ENCODE results near the gene EMILIN1. TPM values are rescaled to one million over a fixed set of nuclear protein-coding genes. Genes with fewer than 3 reads are reported as not detected.

EMILIN1 gene
- total and polyA plus RNA-seq, 2 donors (not counting 3 experiments of a cell fraction or from before 2014, with no cell fraction given): 11.7 to 16.6 TPM

DNA sequence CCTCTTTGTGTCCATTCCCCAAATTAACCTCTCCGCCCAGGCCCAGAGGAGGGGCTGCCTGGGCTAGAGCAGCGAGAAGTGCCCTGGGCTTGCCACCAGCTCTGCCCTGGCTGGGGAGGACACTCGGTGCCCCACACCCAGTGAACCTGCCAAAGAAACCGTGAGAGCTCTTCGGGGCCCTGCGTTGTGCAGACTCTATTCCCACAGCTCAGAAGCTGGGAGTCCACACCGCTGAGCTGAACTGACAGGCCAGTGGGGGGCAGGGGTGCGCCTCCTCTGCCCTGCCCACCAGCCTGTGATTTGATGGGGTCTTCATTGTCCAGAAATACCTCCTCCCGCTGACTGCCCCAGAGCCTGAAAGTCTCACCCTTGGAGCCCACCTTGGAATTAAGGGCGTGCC, 21.6 kb downstream of the EMILIN1 start:
- Histone ChIP-seq H3K4me1 (ENCODE audit: control insufficient read depth, extremely low read depth, insufficient read depth, low read length) (no peaks in the 10 kb centered on the region), H3K9ac (replicated peaks; ENCODE audit: extremely low read depth, insufficient read depth, low read length) (no peak overlapping the region), H3K4me2 (ENCODE audit: insufficient read depth, low read length) (no peak overlapping the region), H3K9me1 (replicated peaks; ENCODE audit: control insufficient read depth, extremely low read depth, insufficient read depth, low read length) (no peaks in the 10 kb centered on the region), H3K36me3 (ENCODE audit: control insufficient read depth in 2 of 2, extremely low read depth in 1 of 2, insufficient read depth in 2 of 2, low read length in 2 of 2) (no peaks in the 10 kb centered on the region), H3K27ac (ENCODE audit: insufficient read depth, low read depth, low read length) (no peak overlapping the region), H3K9me3 (replicated peaks; ENCODE audit: control insufficient read depth, insufficient read depth, low read length) (no peaks in the 10 kb centered on the region), H3K27me3 (ENCODE audit: control insufficient read depth in 2 of 2, insufficient read depth in 2 of 2, low read length in 2 of 2) (no peaks in the 10 kb centered on the region), H3K4me3 (replicated peaks in 1 of 3; ENCODE audit: insufficient read depth in 1 of 3, low read depth in 1 of 3, low read length in 3 of 3) (no peak overlapping the region), H4K20me1 (replicated peaks; ENCODE audit: control insufficient read depth, extremely low read depth, insufficient read depth, low read length) (no peaks in the 10 kb centered on the region), H3K79me2 (ENCODE audit: control insufficient read depth, insufficient read depth, low read length) (no peaks in the 10 kb centered on the region), H2AFZ (ENCODE audit: low read depth, low read length) (no peak overlapping the region)
- intact Hi-C loops (cut with micrococcal nuclease) (no loop called here), dilution Hi-C loops (cut with MboI; ENCODE audit: extremely low pct_ligation_motif_present, low sequenced_read_pairs) (no loop called here)
- DNase-seq (ENCODE audit: low read depth, low spot score): no peak
- TF ChIP-seq JUN (IDR thresholded peaks at IDR 0.05; ENCODE audit: borderline replicate concordance, insufficient read depth, insufficient read length, low read depth) (no peak), POLR2AphosphoS5 (IDR thresholded peaks at IDR 0.05; ENCODE audit: insufficient read depth, low read depth, low read length) (no peak), FOS (IDR thresholded peaks at IDR 0.05; ENCODE audit: borderline replicate concordance, insufficient read depth, low read length) (no peak)
- ChIA-PET POLR2A (no interaction called here), CTCF (interaction anchor here (1.2 to 8.2 kb wide), 8 partner anchors 9 to 203 kb away, joined by 3 to 152 read pairs (median 9); partner anchors contain the start of gene PREB)
- BruUV-seq (replicated peaks): no TSS peak
- FAIRE-seq: no peak

DNA sequence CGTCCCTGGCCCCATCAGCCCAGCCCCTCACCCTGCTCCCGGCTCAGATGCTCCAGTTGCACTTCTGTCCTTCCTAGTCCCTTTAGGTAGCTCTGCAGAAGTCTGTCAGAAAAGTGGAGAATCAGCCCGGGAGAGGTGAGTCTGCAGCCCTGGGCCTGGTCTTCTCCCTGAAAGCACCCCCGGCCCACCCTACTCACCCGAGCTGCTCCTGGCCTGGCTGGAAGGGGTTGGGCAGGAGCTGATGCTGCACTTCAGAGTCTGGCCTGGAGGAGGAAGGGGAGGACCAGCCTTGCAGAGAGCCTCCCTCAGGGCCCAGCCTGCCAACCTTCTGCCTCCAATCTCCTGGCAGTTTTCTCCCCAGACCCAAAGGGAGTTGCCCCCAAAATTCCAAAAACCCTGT, 23.9 kb downstream of the EMILIN1 start:
- H3K9ac ChIP-seq (replicated peaks; ENCODE audit: extremely low read depth, insufficient read depth, low read length): no peak overlapping the region
- BruUV-seq (replicated peaks): no TSS peak

More for the DNA sequence above, 23.9 kb downstream of the EMILIN1 start:
- CTCF ChIA-PET: interaction anchor here (0.7 to 8.2 kb wide), 7 partner anchors 14 to 201 kb away, joined by 3 to 152 read pairs (median 5); partner anchors contain the start of gene ABHD1
- DNase-seq (ENCODE audit: low read depth, low spot score): no peak
- dilution Hi-C loops (cut with MboI; ENCODE audit: extremely low pct_ligation_motif_present, low sequenced_read_pairs) (no loop called here), intact Hi-C loops (cut with micrococcal nuclease) (no loop called here)
- Histone ChIP-seq H3K36me3 (ENCODE audit: control insufficient read depth in 2 of 2, extremely low read depth in 1 of 2, insufficient read depth in 2 of 2, low read length in 2 of 2) (no peaks in the 10 kb centered on the region), H3K4me2 (ENCODE audit: insufficient read depth, low read length) (no peak overlapping the region), H3K9me1 (replicated peaks; ENCODE audit: control insufficient read depth, extremely low read depth, insufficient read depth, low read length) (no peaks in the 10 kb centered on the region), H4K20me1 (replicated peaks; ENCODE audit: control insufficient read depth, extremely low read depth, insufficient read depth, low read length) (no peaks in the 10 kb centered on the region), H3K4me1 (ENCODE audit: control insufficient read depth, extremely low read depth, insufficient read depth, low read length) (no peaks in the 10 kb centered on the region), H3K4me3 (replicated peaks in 1 of 3; ENCODE audit: insufficient read depth in 1 of 3, low read depth in 1 of 3, low read length in 3 of 3) (no peak overlapping the region), H2AFZ (ENCODE audit: low read depth, low read length) (no peak overlapping the region), H3K79me2 (ENCODE audit: control insufficient read depth, insufficient read depth, low read length) (no peaks in the 10 kb centered on the region), H3K27ac (ENCODE audit: insufficient read depth, low read depth, low read length) (no peak overlapping the region), H3K27me3 (ENCODE audit: control insufficient read depth in 2 of 2, insufficient read depth in 2 of 2, low read length in 2 of 2) (no peaks in the 10 kb centered on the region), H3K9me3 (replicated peaks; ENCODE audit: control insufficient read depth, insufficient read depth, low read length) (no peaks in the 10 kb centered on the region)
- TF ChIP-seq, protein P1, sequence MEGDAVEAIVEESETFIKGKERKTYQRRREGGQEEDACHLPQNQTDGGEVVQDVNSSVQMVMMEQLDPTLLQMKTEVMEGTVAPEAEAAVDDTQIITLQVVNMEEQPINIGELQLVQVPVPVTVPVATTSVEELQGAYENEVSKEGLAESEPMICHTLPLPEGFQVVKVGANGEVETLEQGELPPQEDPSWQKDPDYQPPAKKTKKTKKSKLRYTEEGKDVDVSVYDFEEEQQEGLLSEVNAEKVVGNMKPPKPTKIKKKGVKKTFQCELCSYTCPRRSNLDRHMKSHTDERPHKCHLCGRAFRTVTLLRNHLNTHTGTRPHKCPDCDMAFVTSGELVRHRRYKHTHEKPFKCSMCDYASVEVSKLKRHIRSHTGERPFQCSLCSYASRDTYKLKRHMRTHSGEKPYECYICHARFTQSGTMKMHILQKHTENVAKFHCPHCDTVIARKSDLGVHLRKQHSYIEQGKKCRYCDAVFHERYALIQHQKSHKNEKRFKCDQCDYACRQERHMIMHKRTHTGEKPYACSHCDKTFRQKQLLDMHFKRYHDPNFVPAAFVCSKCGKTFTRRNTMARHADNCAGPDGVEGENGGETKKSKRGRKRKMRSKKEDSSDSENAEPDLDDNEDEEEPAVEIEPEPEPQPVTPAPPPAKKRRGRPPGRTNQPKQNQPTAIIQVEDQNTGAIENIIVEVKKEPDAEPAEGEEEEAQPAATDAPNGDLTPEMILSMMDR (IDR thresholded peaks at IDR 0.05; ENCODE audit: extremely low read depth in 1 of 2, insufficient read depth in 1 of 2, low read depth in 1 of 2, low read length in 2 of 2): no peak
- no peak for TF ChIP-seq POLR2AphosphoS5 (IDR thresholded peaks at IDR 0.05; ENCODE audit: insufficient read depth, low read depth, low read length)
- no peak for TF ChIP-seq POLR2A (IDR thresholded peaks at IDR 0.05; ENCODE audit: low read depth, low read length)
- TF ChIP-seq MYC (IDR thresholded peaks at IDR 0.05; ENCODE audit: low read depth, low read length): no peak
- TF ChIP-seq EZH2 (IDR thresholded peaks at IDR 0.05; ENCODE audit: borderline replicate concordance, low read depth, low read length, severe bottlenecking): no peak
- TF ChIP-seq, protein P2, sequence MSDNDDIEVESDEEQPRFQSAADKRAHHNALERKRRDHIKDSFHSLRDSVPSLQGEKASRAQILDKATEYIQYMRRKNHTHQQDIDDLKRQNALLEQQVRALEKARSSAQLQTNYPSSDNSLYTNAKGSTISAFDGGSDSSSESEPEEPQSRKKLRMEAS (IDR thresholded peaks at IDR 0.05; ENCODE audit: insufficient read depth, insufficient read length): no peak
- POLR2A ChIA-PET: no interaction called here
- FAIRE-seq: no peak

Data from endothelial cell of umbilical vein (primary cell).